Lung (tissue), 12 donors: ENCODE measurements around the gene HDAC1. TPM values are rescaled to one million over a fixed set of nuclear protein-coding genes. Genes with fewer than 3 reads are reported as not detected.

Experiments used
- ATAC-seq: fragments of 200-7000 bp; cut with Tn5 transposase; one replicate; pipeline ENCODE4 v1.9.1; 2020; ENCODE audit warnings: moderate number of reproducible peaks; ENCODE audit not compliant: insufficient read depth, low FRiP score
- DNase-seq, 3 donors: peaks; one replicate each; pipeline ENCODE4 v3.0.0-alpha.2; 2013 to 2017
- H3K27ac ChIP-seq, 2 donors: one replicate each; pipeline ENCODE4 v1.5.1; 2013; ENCODE audit warnings: mild to moderate bottlenecking in 2 of 2, moderate library complexity in 2 of 2, control low read depth in 1 of 2, inconsistent platforms in 1 of 2, low read depth in 1 of 2, low read length in 1 of 2
- H3K27me3 ChIP-seq, 3 donors: one replicate each; pipeline ENCODE4 v1.5.1; 2013; ENCODE audit warnings: low read length in 2 of 3; ENCODE audit not compliant: control insufficient read depth in 3 of 3, insufficient read depth in 3 of 3
- H3K36me3 ChIP-seq, 4 donors: one replicate each; pipeline ENCODE4 v1.5.1; 2013; ENCODE audit warnings: low read length in 4 of 4, mild to moderate bottlenecking in 1 of 4, moderate library complexity in 1 of 4; ENCODE audit not compliant: control insufficient read depth in 4 of 4, insufficient read depth in 4 of 4
- H3K4me1 ChIP-seq, 5 donors: one replicate each; pipeline ENCODE4 v1.5.1; 2013; ENCODE audit warnings: low read length in 5 of 5, mild to moderate bottlenecking in 2 of 5, moderate library complexity in 1 of 5; ENCODE audit not compliant: control insufficient read depth in 5 of 5, insufficient read depth in 5 of 5
- H3K4me3 ChIP-seq: one replicate; pipeline ENCODE4 v1.5.1; 2013; ENCODE audit warnings: mild to moderate bottlenecking, control low read depth, moderate library complexity
- H3K9ac ChIP-seq, 2 donors: one replicate each; pipeline ENCODE4 v1.5.1; 2013; ENCODE audit warnings: low read length in 2 of 2, control low read depth in 1 of 2; ENCODE audit not compliant: insufficient read depth in 1 of 2
- H3K9me3 ChIP-seq, 4 donors: one replicate each; pipeline ENCODE4 v1.5.1; 2013; ENCODE audit warnings: low read length in 3 of 4, mild to moderate bottlenecking in 1 of 4, moderate library complexity in 1 of 4; ENCODE audit not compliant: control insufficient read depth in 4 of 4, insufficient read depth in 3 of 4
- WGBS, 2 donors: extraction: QIAGEN DNeasy Blood & Tissue Kit; methylation state at CpG; one replicate each; pipeline ENCODE4 v1.1.7; 2013; 5-methylcytosine and 5-hydroxymethylcytosine counted together
- polyA plus RNA-seq, 2 donors: library from polyadenylated mRNA; stranded (reverse); fragments of 200-250 nt; gene quantifications; one replicate each; pipeline ENCODE4 v1.2.1, GENCODE V29; 2013
- total RNA-seq, 2 donors: library from RNA; depleted of rRNA in 1 of 2; stranded (reverse); fragments of >200 nt in 1 of 2; gene quantifications; one replicate each; pipeline ENCODE4 v1.2.1, GENCODE V29; 2014 to 2021
- TF ChIP-seq, protein P1 (sequence below): IDR thresholded peaks from 2 replicates; pipeline ENCODE4 v1.5.1; 2012; ENCODE audit warnings: mild to moderate bottlenecking; ENCODE audit errors: control extremely low read depth, extremely low read depth
- donor health status: control.
- donor health status: control.
- donor health status: Bipolar disorder and iron deficiency.
- donor health status: healthy.
- donor health status: DM: yes; HTN: yes; CAD: no.

Gene HDAC1
- total and polyA plus RNA-seq, 4 donors, result 47.3 to 90.4 (median 72.5) TPM

DNA sequence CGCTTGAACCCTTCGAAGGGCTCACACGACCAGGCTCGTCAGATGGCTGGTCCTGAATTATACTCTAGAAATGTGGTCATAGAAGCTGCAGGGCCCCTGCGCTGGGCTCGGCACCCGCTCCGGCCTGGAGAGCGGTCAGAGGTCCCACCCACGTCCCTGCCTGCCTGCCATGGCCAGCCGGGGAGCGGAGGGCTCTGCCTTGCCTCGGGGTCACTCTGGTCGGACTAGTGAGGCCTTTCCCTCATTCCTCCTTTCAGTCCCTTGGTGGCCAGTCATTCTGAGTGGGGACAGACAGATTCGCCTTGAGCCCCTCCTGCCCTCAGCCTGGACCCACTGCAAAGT, 44.7 kb downstream of the HDAC1 start:
- Histone ChIP-seq H3K27ac (no peak overlapping the region), H3K4me1 (peaks cover 0 to 30% (median 21%) of the 10 kb centered on the region in 5 donors), H3K9me3 (no peaks in the 10 kb centered on the region), H3K36me3 (peaks cover 8 to 20% (median 13%) of the 10 kb centered on the region in 4 donors), H3K27me3 (no peaks in the 10 kb centered on the region), H3K9ac (no peak overlapping the region), H3K4me3 (no peak overlapping the region)
- TF ChIP-seq, protein P1, sequence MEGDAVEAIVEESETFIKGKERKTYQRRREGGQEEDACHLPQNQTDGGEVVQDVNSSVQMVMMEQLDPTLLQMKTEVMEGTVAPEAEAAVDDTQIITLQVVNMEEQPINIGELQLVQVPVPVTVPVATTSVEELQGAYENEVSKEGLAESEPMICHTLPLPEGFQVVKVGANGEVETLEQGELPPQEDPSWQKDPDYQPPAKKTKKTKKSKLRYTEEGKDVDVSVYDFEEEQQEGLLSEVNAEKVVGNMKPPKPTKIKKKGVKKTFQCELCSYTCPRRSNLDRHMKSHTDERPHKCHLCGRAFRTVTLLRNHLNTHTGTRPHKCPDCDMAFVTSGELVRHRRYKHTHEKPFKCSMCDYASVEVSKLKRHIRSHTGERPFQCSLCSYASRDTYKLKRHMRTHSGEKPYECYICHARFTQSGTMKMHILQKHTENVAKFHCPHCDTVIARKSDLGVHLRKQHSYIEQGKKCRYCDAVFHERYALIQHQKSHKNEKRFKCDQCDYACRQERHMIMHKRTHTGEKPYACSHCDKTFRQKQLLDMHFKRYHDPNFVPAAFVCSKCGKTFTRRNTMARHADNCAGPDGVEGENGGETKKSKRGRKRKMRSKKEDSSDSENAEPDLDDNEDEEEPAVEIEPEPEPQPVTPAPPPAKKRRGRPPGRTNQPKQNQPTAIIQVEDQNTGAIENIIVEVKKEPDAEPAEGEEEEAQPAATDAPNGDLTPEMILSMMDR, result no peak
- DNase-seq, result no peak
- no peak for ATAC-seq
- 31 to 34% methylated on average over 15 of the region's 15 CpGs for WGBS, 2 donors

DNA sequence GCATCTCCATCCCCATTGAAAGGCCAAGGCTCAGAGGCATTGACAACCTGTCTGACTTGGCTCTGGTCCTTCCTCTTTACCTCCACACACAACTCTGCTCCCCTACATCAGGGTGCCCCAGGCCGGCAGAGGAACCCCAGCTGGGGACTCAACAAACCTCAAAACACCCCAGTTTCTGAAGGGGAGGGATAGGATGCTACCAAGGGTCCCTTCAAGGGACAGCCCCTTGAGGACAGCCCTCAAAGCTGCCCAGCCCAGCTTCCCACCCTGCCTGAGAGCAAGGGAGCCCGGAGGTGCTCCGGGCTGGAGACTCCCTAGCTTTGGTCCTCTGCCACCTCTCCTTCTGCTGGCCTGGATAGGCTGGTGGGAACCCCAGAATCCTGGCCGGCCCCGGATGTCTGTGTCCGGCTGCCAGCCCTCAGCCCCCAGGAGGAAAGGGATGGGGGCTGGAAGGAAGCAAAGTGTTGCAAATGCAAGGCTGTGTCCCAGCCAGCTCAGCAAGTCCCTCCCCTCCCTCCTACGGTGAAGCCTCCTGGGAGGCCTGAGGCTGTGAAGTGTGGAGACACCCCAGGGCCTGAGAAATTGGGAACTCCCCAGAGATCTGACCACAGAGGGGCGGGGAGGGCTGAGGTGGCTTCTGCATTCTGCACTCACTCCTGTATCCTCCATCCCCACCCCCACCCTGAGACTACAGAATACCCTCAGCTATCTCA, 45.2 kb downstream of the HDAC1 start:
- peaks cover 6 to 20% (median 8%) of the 10 kb centered on the region in 4 donors for H3K36me3 ChIP-seq
- DNase-seq (peak in 1 of 3 donors; percentile 32), ATAC-seq (no peak)
- H3K9ac ChIP-seq, result no peak overlapping the region
- TF ChIP-seq, protein P1, result no peak
- WGBS, 2 donors, result 21 to 40% methylated on average over 8 of the region's 8 CpGs
- peaks cover 0 to 30% (median 25%) of the 10 kb centered on the region in 5 donors for H3K4me1 ChIP-seq
- H3K9me3 ChIP-seq, result no peaks in the 10 kb centered on the region
- peak overlapping the region in 1 of 2 donors; percentile 26 for H3K27ac ChIP-seq
- H3K4me3 ChIP-seq, result no peak overlapping the region
- no peaks in the 10 kb centered on the region for H3K27me3 ChIP-seq

DNA sequence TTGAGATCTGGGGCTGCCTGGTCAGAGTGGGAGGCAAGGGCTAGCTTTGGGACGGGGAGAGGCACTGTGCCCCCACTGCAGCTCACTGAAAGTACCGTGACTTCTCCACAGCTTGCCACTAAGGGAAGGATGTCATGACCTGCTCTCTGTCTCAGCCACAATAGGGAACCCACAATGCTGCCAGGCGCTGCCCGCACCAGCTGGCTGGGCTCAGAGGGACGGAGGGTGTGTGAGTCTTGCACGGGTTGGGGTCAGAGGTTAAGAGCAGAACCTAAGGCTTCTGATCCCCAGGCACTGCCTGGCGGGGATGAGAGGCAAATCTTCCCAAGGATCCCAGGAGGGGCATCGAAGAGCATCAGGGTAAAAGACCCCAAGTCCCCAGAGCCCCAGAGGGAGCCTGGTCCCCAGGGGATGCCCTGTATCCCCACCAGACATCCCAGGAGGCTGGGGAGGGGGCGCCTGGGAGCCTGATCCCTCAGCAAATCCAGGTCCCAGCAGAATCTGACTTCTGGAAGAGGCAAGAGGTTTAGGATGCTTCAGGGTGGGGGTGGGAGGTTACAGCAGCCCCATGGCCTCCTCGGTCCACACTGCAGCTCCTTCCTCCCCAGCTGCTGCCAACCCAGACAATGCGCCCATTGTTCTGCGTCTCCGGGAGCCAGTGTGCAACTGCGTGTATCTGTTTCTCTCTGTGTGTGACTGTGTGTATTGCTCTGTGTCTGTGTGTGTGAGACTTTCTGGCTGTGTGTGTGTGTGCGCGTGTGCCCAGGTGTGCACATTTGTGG, 46.2 kb downstream of the HDAC1 start:
- Histone ChIP-seq H3K9ac (no peak overlapping the region), H3K9me3 (no peaks in the 10 kb centered on the region), H3K36me3 (peaks cover 0 to 13% (median 4%) of the 10 kb centered on the region in 4 donors), H3K27ac (peak overlapping the region in 1 of 2 donors; percentile 15), H3K4me1 (peaks cover 0 to 30% (median 22%) of the 10 kb centered on the region in 5 donors), H3K27me3 (no peaks in the 10 kb centered on the region), H3K4me3 (no peak overlapping the region)
- TF ChIP-seq, protein P1, result no peak
- ATAC-seq (no peak), DNase-seq (peak; percentile 25 to 58 (median 55))
- 54 to 56% methylated on average over 16 of the region's 16 CpGs for WGBS, 2 donors
